ENCODE results near the gene SURF6. TPM values are rescaled to one million over a fixed set of nuclear protein-coding genes. Genes with fewer than 3 reads are reported as not detected.
A peak's percentile ranks its signal among the peaks of the same experiment; 100 is the strongest.
"Not testable (repeated sequence)": the region's sequence is repeated elsewhere in the genome, so short reads cannot be mapped to it uniquely, and the experiment has no call there.

SURF6 gene
- total RNA-seq, 2 donors from 2014 or later, result 20.8 to 37.9 TPM

- TF ChIP-seq CTCF (IDR thresholded peaks at IDR 0.05), result no peak
- no peak for TF ChIP-seq POLR2A (IDR thresholded peaks at IDR 0.05)
- intact Hi-C loops (cut with DNase I), result loop anchor here (10.0 kb wide), 2 partner anchors 152 to 298 kb away; partner anchors contain the start of gene GTF3C5
- no peak overlapping the region for H3K4me3 ChIP-seq
- ATAC-seq (no peak), DNase-seq (peak in 1 of 4 donors; percentile 6)
- H3K27me3 ChIP-seq, result no peaks in the 10 kb centered on the region
- WGBS, 2 donors, result 88 to 90% methylated on average over 18 of the region's 20 CpGs
- H3K36me3 ChIP-seq (replicated peaks in 1 of 2; ENCODE audit: insufficient read depth in 1 of 2, low read depth in 2 of 2), result peaks cover 24 to 27% of the 10 kb centered on the region in 2 donors
- H3K27ac ChIP-seq, result no peak overlapping the region
- H3K4me1 ChIP-seq, result peaks cover 28% of the 10 kb centered on the region
- H3K9me3 ChIP-seq, result no peaks in the 10 kb centered on the region
Observed at GRCh38 chr9:133332381-133332730, 3.6 kb downstream of the SURF6 start.

GRCh38 chr9:133331641-133332380 lies 4.2 kb downstream of the SURF6 start:
- ATAC-seq, result no peak
- TF ChIP-seq CTCF (IDR thresholded peaks at IDR 0.05), result no peak
- no peak for TF ChIP-seq POLR2A (IDR thresholded peaks at IDR 0.05)
- Histone ChIP-seq H3K9me3 (no peaks in the 10 kb centered on the region), H3K4me3 (no peak overlapping the region), H3K36me3 (replicated peaks in 1 of 2; ENCODE audit: insufficient read depth in 1 of 2, low read depth in 2 of 2) (peaks cover 24 to 27% of the 10 kb centered on the region in 2 donors), H3K27ac (no peak overlapping the region), H3K27me3 (no peaks in the 10 kb centered on the region), H3K4me1 (peaks cover 26% of the 10 kb centered on the region)
- WGBS, 2 donors, result 91 to 95% methylated on average over 38 to 47 of the region's 57 CpGs
- peak in 1 of 4 donors; percentile 9 for DNase-seq
- intact Hi-C loops (cut with DNase I), result loop anchor here (10.0 kb wide), 2 partner anchors 153 to 297 kb away; partner anchors contain the start of gene GTF3C5

GRCh38 chr9:133331221-133331620 lies 4.8 kb downstream of the SURF6 start:
- peak in 1 of 4 donors; percentile 9 for DNase-seq
- Histone ChIP-seq H3K36me3 (replicated peaks in 1 of 2; ENCODE audit: insufficient read depth in 1 of 2, low read depth in 2 of 2) (peaks cover 24 to 27% of the 10 kb centered on the region in 2 donors), H3K27ac (no peak overlapping the region), H3K9me3 (no peaks in the 10 kb centered on the region), H3K27me3 (no peaks in the 10 kb centered on the region), H3K4me3 (no peak overlapping the region), H3K4me1 (peaks cover 20% of the 10 kb centered on the region)
- no peak for ATAC-seq
- no peak for TF ChIP-seq CTCF (IDR thresholded peaks at IDR 0.05)
- no peak for TF ChIP-seq POLR2A (IDR thresholded peaks at IDR 0.05)
- intact Hi-C loops (cut with DNase I), result loop anchor here (10.0 kb wide), 2 partner anchors 154 to 296 kb away; partner anchors contain the start of gene GTF3C5
- WGBS, 2 donors, result 82 to 88% methylated on average over 19 of the region's 19 CpGs

- H3K27ac ChIP-seq, result peak overlapping the region in 2 of 4 donors; percentile 47 to 48
- H3K4me1 ChIP-seq, result peaks cover 11% of the 10 kb centered on the region
- TF ChIP-seq CTCF (IDR thresholded peaks at IDR 0.05), result peak; percentile 31 to 69 (median 60)
- peak in 1 of 3 donors; percentile 12 for TF ChIP-seq POLR2A (IDR thresholded peaks at IDR 0.05)
- H3K9me3 ChIP-seq, H3K4me3 ChIP-seq, H3K27me3 ChIP-seq: not testable (repeated sequence)
- 49 to 51% methylated on average over 21 of the region's 21 CpGs for WGBS, 2 donors
- peaks cover 24 to 27% of the 10 kb centered on the region in 2 donors for H3K36me3 ChIP-seq (replicated peaks in 1 of 2; ENCODE audit: insufficient read depth in 1 of 2, low read depth in 2 of 2)
- intact Hi-C loops (cut with DNase I), result loop anchor here (10.0 kb wide), 3 partner anchors 145 to 295 kb away; partner anchors contain the start of gene GTF3C5
- DNase-seq (peak; percentile 41 to 66 (median 55)), ATAC-seq (peak; percentile 75)
Observed at GRCh38 chr9:133329306-133330156, 6.5 kb downstream of the SURF6 start.

Measured in body of pancreas (tissue), 4 donors.